Left cardiac atrium (tissue), 4 donors: ENCODE data around the gene GMCL1. TPM values are rescaled to one million over a fixed set of nuclear protein-coding genes. Genes with fewer than 3 reads are reported as not detected.
"Not testable (repeated sequence)": the region's sequence is repeated elsewhere in the genome, so short reads cannot be mapped to it uniquely, and the experiment has no call there.

Source experiments
- ATAC-seq, 2 donors: fragments of 200-7000 bp; cut with Tn5 transposase; one replicate each; pipeline ENCODE4 v1.9.1; 2020; ENCODE audit warnings: mild to moderate bottlenecking in 2 of 2, moderate library complexity in 2 of 2
- DNase-seq: peaks from one replicate; pipeline ENCODE4 v3.0.0-alpha.2; 2020
- intact Hi-C, 2 donors: fragments of 100-400 bp; cut with DNase I; formaldehyde crosslinking; loops; one replicate each; pipeline versions ENCODE4 v1.14.1 to v1.15.1; 2022 to 2023
- total RNA-seq, 2 donors: library from RNA; stranded (reverse); fragmentation: NEBNext Ultra II Directional; extraction: Animal tissue kit (Norgen Biotek cat#: 25700); gene quantifications; one replicate each; pipeline ENCODE4 v1.2.1, GENCODE V29; 2021
- donor health status: DM: no; HTN: yes; CAD: no.
- donor health status: DM: no; HTN: yes; CAD: no; lungs with severe emphysema.
- donor health status: DM: yes; HTN: yes; CAD: no.
- donor health status: Dilated cardiomyopathy.

Gene GMCL1
- total RNA-seq, 2 donors from 2014 or later: 4.8 to 7.1 TPM

- DNase-seq (no peak), ATAC-seq (no peak)
- intact Hi-C loops: no loop called here
These were observed 25.0 kb upstream of the GMCL1 start for GRCh38 chr2:69804416-69804815.

- ATAC-seq: no peak
- no peak for DNase-seq
- intact Hi-C loops: no loop called here
These were observed 23.6 kb upstream of the GMCL1 start for GRCh38 chr2:69805887-69806286.

GRCh38 chr2:69807821-69808540, 21.5 kb upstream of the GMCL1 start:
- DNase-seq (no peak), ATAC-seq (no peak)
- intact Hi-C loops: no loop called here

- no peak for ATAC-seq
- DNase-seq: no peak
- intact Hi-C loops: no loop called here
These were observed 18.9 kb upstream of the GMCL1 start for GRCh38 chr2:69810550-69810949.

GRCh38 chr2:69811018-69811417, 18.4 kb upstream of the GMCL1 start:
- ATAC-seq (no peak), DNase-seq (no peak)
- intact Hi-C loops: no loop called here

GRCh38 chr2:69811591-69811990, 17.9 kb upstream of the GMCL1 start:
- no peak for ATAC-seq
- DNase-seq: no peak
- intact Hi-C loops: no loop called here

GRCh38 chr2:69815717-69816116, 13.7 kb upstream of the GMCL1 start:
- intact Hi-C loops: loop anchor here in 1 of 2 donors (2.0 kb wide), 1 partner anchor 89 kb away; no protein-coding TSS in a partner anchor
- ATAC-seq: no peak
- no peak for DNase-seq

- ATAC-seq: peak; percentile 71 to 76
- intact Hi-C loops: loop anchor here (1.0 to 2.0 kb wide), 2 partner anchors 90 to 93 kb away; no protein-coding TSS in a partner anchor
- DNase-seq: peak; percentile 57
These were observed 12.4 kb upstream of the GMCL1 start for GRCh38 chr2:69816923-69817542.

GRCh38 chr2:69817729-69818501, 11.5 kb upstream of the GMCL1 start:
- intact Hi-C loops: loop anchor here (1.0 to 2.0 kb wide), 2 partner anchors 91 to 94 kb away; no protein-coding TSS in a partner anchor
- DNase-seq: no peak
- peak in 1 of 2 donors; percentile 35 for ATAC-seq

- no peak for DNase-seq
- intact Hi-C loops: no loop called here
- no peak for ATAC-seq
These were observed 1.5 kb upstream of the GMCL1 start for GRCh38 chr2:69827796-69828540.

GRCh38 chr2:69828938-69829255, 563 bp upstream of the GMCL1 start:
- ATAC-seq (no peak), DNase-seq (no peak)
- intact Hi-C loops: no loop called here

GRCh38 chr2:69830045-69830905, 815 bp downstream of the GMCL1 start:
- ATAC-seq (peak; percentile 14 to 43), DNase-seq (peak; percentile 45)
- intact Hi-C loops: no loop called here

GRCh38 chr2:69830906-69831241, 1.4 kb downstream of the GMCL1 start:
- ATAC-seq, intact Hi-C loops, DNase-seq: not testable (repeated sequence)

GRCh38 chr2:69831354-69831905, 2.0 kb downstream of the GMCL1 start:
- intact Hi-C loops: no loop called here
- DNase-seq (no peak), ATAC-seq (no peak)

- no peak for ATAC-seq
- intact Hi-C loops: no loop called here
- no peak for DNase-seq
These were observed 4.3 kb downstream of the GMCL1 start for GRCh38 chr2:69833752-69834151.

- ATAC-seq (no peak), DNase-seq (no peak)
- intact Hi-C loops: no loop called here
These were observed 6.2 kb downstream of the GMCL1 start for GRCh38 chr2:69835666-69836065.

GRCh38 chr2:69836316-69836715, 6.9 kb downstream of the GMCL1 start:
- DNase-seq: no peak
- no peak for ATAC-seq
- intact Hi-C loops: no loop called here

GRCh38 chr2:69837533-69837932, 8.1 kb downstream of the GMCL1 start:
- DNase-seq (no peak), ATAC-seq (no peak)
- intact Hi-C loops: no loop called here
